Panc1 (cell line): ENCODE results near the gene CCBE1. TPM values are rescaled to one million over a fixed set of nuclear protein-coding genes. Genes with fewer than 3 reads are reported as not detected.

Experiments used
- ATAC-seq: fragments of 200-7000 bp; cut with Tn5 transposase; 2 replicates; pipeline ENCODE4 v1.9.1; 2020; ENCODE audit warnings: mild to moderate bottlenecking, moderate library complexity
- BruUV-seq: library from RNA; stranded (reverse); fragments of 400-500 nt; replicated peaks from 2 replicates; lab custom pipeline; 2021; lab: Mats Ljungman, UMichigan
- CTCF ChIA-PET: fragments of 300-600 bp; sonication (Branson Sonifier 250); formaldehyde crosslinking; loops from one replicate; lab custom pipeline; 2022; ENCODE audit warnings: antibody characterized with exemption; lab: Charles Lee
- POLR2A ChIA-PET: fragments of 300-600 bp; sonication (Branson Sonifier 250); formaldehyde crosslinking; loops from one replicate; lab custom pipeline; 2022; ENCODE audit warnings: antibody characterized with exemption; lab: Charles Lee
- DNase-seq: peaks from one replicate; pipeline ENCODE4 v3.0.0-alpha.2; 2010; ENCODE audit warnings: low read depth, low spot score
- H3K27ac ChIP-seq: 2 replicates; pipeline ENCODE4 v1.5.1; 2011; ENCODE audit warnings: mild to moderate bottlenecking, low read length, inconsistent platforms
- H3K27me3 ChIP-seq: fragments of 200-500 bp; sonication (Bioruptor generic); 2 replicates; pipeline ENCODE4 v1.6.0; 2014; ENCODE audit warnings: low read length, inconsistent platforms; ENCODE audit not compliant: control insufficient read depth, insufficient read depth
- H3K36me3 ChIP-seq: fragments of 200-500 bp; sonication (Bioruptor generic); 2 replicates; pipeline ENCODE4 v1.5.1; 2014; ENCODE audit warnings: inconsistent platforms, mild to moderate bottlenecking, low read length, moderate library complexity; ENCODE audit not compliant: control insufficient read depth, insufficient read depth
- H3K4me1 ChIP-seq: 2 replicates; pipeline ENCODE4 v1.5.1; 2011; ENCODE audit warnings: inconsistent platforms, mild to moderate bottlenecking, low read length, moderate library complexity; ENCODE audit not compliant: control insufficient read depth, insufficient read depth
- H3K4me3 ChIP-seq, 2 experiments: 2 replicates each; pipeline ENCODE4 v1.5.1; 2011 to 2012; ENCODE audit warnings: low read depth in 2 of 2, low read length in 2 of 2, mild to moderate bottlenecking in 2 of 2, inconsistent platforms in 1 of 2, moderate library complexity in 1 of 2
- H3K9me3 ChIP-seq: fragments of 200-500 bp; sonication (Bioruptor generic); 2 replicates; pipeline ENCODE4 v1.5.1; 2014; ENCODE audit warnings: low read depth, mild to moderate bottlenecking, inconsistent platforms, low read length, moderate library complexity; ENCODE audit not compliant: control insufficient read depth, insufficient read depth
- CTCF ChIP-seq: fragments of 450-650 bp; IDR thresholded peaks from 2 replicates; pipeline ENCODE4 v1.5.1; 2017; ENCODE audit warnings: mild to moderate bottlenecking
- POLR2AphosphoS5 ChIP-seq: IDR thresholded peaks from 2 replicates; pipeline ENCODE4 v1.6.1; 2012; ENCODE audit warnings: mild to moderate bottlenecking, low read depth, low read length, moderate library complexity
- REST ChIP-seq, 2 experiments: IDR thresholded peaks; 2 replicates each; pipeline ENCODE4 v1.6.1; 2011 to 2012; ENCODE audit warnings: low read depth in 2 of 2, control low read depth in 1 of 2, low read length in 1 of 2, mild to moderate bottlenecking in 1 of 2, moderate library complexity in 1 of 2; ENCODE audit not compliant: insufficient read depth in 1 of 2
- SIN3A ChIP-seq: IDR thresholded peaks from 2 replicates; pipeline ENCODE4 v1.6.1; 2012; ENCODE audit warnings: low read depth, mild to moderate bottlenecking, low read length, moderate library complexity, borderline replicate concordance; ENCODE audit not compliant: insufficient read depth
- TCF7L2 ChIP-seq: IDR thresholded peaks from 2 replicates; pipeline ENCODE4 v1.6.1; 2011; ENCODE audit warnings: mild to moderate bottlenecking, low read depth, low read length, inconsistent platforms
- in situ Hi-C: cut with HindIII; loops from 2 replicates; pipeline ENCODE4 v1.10.0; 2016; ENCODE audit warnings: low sequenced_read_pairs, low pct_unique_long_range_greater_than_20kb
- intact Hi-C: fragments of 100-400 bp; cut with micrococcal nuclease; formaldehyde crosslinking; loops from one replicate; pipeline ENCODE4 v1.10.0; 2022; ENCODE audit not compliant: unreplicated experiment
- total RNA-seq: library from RNA; stranded (reverse); gene quantifications from one replicate; pipeline ENCODE4 v1.2.1, GENCODE V29; 2021; ENCODE audit not compliant: unreplicated experiment

The CCBE1 gene
- total RNA-seq, 1 experiment from 2014 or later, result 0.13 TPM

- BruUV-seq, result no TSS peak
- TF ChIP-seq CTCF (no peak), POLR2AphosphoS5 (no peak), REST (IDR thresholded peaks at IDR 0.05; ENCODE audit: insufficient read depth in 1 of 2, low read depth in 2 of 2, low read length in 1 of 2) (no peak), TCF7L2 (no peak), SIN3A (no peak)
- no peak overlapping the region for H3K27ac ChIP-seq
- CTCF ChIA-PET, result no interaction called here
- in situ Hi-C loops, result no loop called here
- no peak for ATAC-seq
- H3K9me3 ChIP-seq, result no peaks in the 10 kb centered on the region
- no peak overlapping the region for H3K4me3 ChIP-seq
- no peaks in the 10 kb centered on the region for H3K4me1 ChIP-seq
- no peaks in the 10 kb centered on the region for H3K36me3 ChIP-seq
- POLR2A ChIA-PET, result interaction anchor here (0.6 kb wide), 1 partner anchor 292 kb away, joined by 9 read pairs; no protein-coding TSS in a partner anchor
- no peaks in the 10 kb centered on the region for H3K27me3 ChIP-seq
- intact Hi-C loops, result no loop called here
- no peak for DNase-seq
Observed at GRCh38 chr18:59733421-59733820, 36.2 kb upstream of the CCBE1 start.

GRCh38 chr18:59730896-59731295, 33.7 kb upstream of the CCBE1 start:
- Histone ChIP-seq H3K27ac (no peak overlapping the region), H3K4me3 (no peak overlapping the region), H3K9me3 (no peaks in the 10 kb centered on the region), H3K36me3 (no peaks in the 10 kb centered on the region), H3K4me1 (no peaks in the 10 kb centered on the region), H3K27me3 (no peaks in the 10 kb centered on the region)
- CTCF ChIA-PET, result interaction anchor here (0.6 kb wide), 1 partner anchor 12 kb away, joined by 3 read pairs; no protein-coding TSS in a partner anchor
- DNase-seq (no peak), ATAC-seq (no peak)
- in situ Hi-C loops (no loop called here), intact Hi-C loops (no loop called here)
- no TSS peak for BruUV-seq
- TF ChIP-seq SIN3A, result no peak
- TF ChIP-seq REST (IDR thresholded peaks at IDR 0.05; ENCODE audit: insufficient read depth in 1 of 2, low read depth in 2 of 2, low read length in 1 of 2), result no peak
- TF ChIP-seq TCF7L2, result no peak
- no peak for TF ChIP-seq CTCF
- TF ChIP-seq POLR2AphosphoS5, result no peak
- POLR2A ChIA-PET, result no interaction called here
